Suprapubic skin (tissue), 4 donors: ENCODE data around the gene IGSF11. TPM values are rescaled to one million over a fixed set of nuclear protein-coding genes. Genes with fewer than 3 reads are reported as not detected.

Source experiments
- DNase-seq, 2 donors: peaks; one replicate each; pipeline ENCODE4 v3.0.0-alpha.2; 2019; ENCODE audit warnings: low spot score in 2 of 2
- H3K27ac ChIP-seq: fragments of 200-600 bp; sonication (generic); one replicate; pipeline ENCODE4 v1.5.1; 2019
- H3K27me3 ChIP-seq: fragments of 200-600 bp; sonication (generic); one replicate; pipeline ENCODE4 v1.5.1; 2019
- H3K36me3 ChIP-seq: fragments of 200-600 bp; sonication (generic); one replicate; pipeline ENCODE4 v1.5.1; 2019
- H3K4me1 ChIP-seq: fragments of 200-600 bp; sonication (generic); one replicate; pipeline ENCODE4 v1.5.1; 2019
- H3K4me3 ChIP-seq: fragments of 200-600 bp; sonication (generic); one replicate; pipeline ENCODE4 v1.5.1; 2019; ENCODE audit warnings: mild to moderate bottlenecking
- H3K9me3 ChIP-seq: fragments of 200-600 bp; sonication (generic); one replicate; pipeline ENCODE4 v1.5.1; 2019
- CTCF ChIP-seq, 2 donors: fragments of 200-600 bp in 1 of 2; fragments of 450-650 bp in 1 of 2; sonication (generic) in 1 of 2; IDR thresholded peaks; one replicate each; pipeline ENCODE4 v1.5.1; 2016 to 2019; ENCODE audit warnings: antibody characterized with exemption in 2 of 2, mild to moderate bottlenecking in 1 of 2, moderate library complexity in 1 of 2
- EP300 ChIP-seq: sonication (generic); formaldehyde crosslinking; IDR thresholded peaks from one replicate; pipeline ENCODE4 v1.6.1; 2017; ENCODE audit warnings: antibody characterized with exemption
- POLR2A ChIP-seq, 2 donors: fragments of 450-650 bp; IDR thresholded peaks; one replicate each; pipeline ENCODE4 v1.6.1; 2017; ENCODE audit warnings: antibody characterized with exemption in 2 of 2, mild to moderate bottlenecking in 2 of 2, moderate library complexity in 2 of 2
- POLR2AphosphoS5 ChIP-seq, 3 donors: sonication (generic); formaldehyde crosslinking; IDR thresholded peaks; one replicate each; pipeline ENCODE4 v1.6.1; 2017; ENCODE audit warnings: antibody characterized with exemption in 3 of 3
- WGBS: methylation state at CpG from one replicate; pipeline ENCODE4 v1.1.5; 2018; 5-methylcytosine and 5-hydroxymethylcytosine counted together
- total RNA-seq, 4 donors: library from RNA; depleted of rRNA; stranded (reverse); fragments of >200 nt; gene quantifications; one replicate each; pipeline ENCODE4 v1.1.0, GENCODE V29; 2016

Gene IGSF11
- total RNA-seq, 4 donors from 2014 or later, result 1.9 to 9.6 (median 2.0) TPM

GRCh38 chr3:119033393-119034255, 1.0 kb downstream of the IGSF11 start:
- Histone ChIP-seq H3K27ac (no peak overlapping the region), H3K4me3 (peak overlapping the region; percentile 60), H3K36me3 (no peaks in the 10 kb centered on the region), H3K27me3 (peaks cover 37% of the 10 kb centered on the region), H3K9me3 (no peaks in the 10 kb centered on the region), H3K4me1 (peaks cover 13% of the 10 kb centered on the region)
- DNase-seq, result no peak
- TF ChIP-seq CTCF (IDR thresholded peaks at IDR 0.05), result no peak
- no peak for TF ChIP-seq POLR2AphosphoS5 (IDR thresholded peaks at IDR 0.05)
- TF ChIP-seq EP300, result no peak
- no peak for TF ChIP-seq POLR2A (IDR thresholded peaks at IDR 0.05)
- WGBS, result 60% methylated on average over 14 of the region's 14 CpGs

- DNase-seq, result no peak
- H3K27ac ChIP-seq, result no peak overlapping the region
- H3K27me3 ChIP-seq, result no peaks in the 10 kb centered on the region
- no peaks in the 10 kb centered on the region for H3K9me3 ChIP-seq
- 75% methylated on average over 3 of the region's 3 CpGs for WGBS
- no peaks in the 10 kb centered on the region for H3K36me3 ChIP-seq
- no peaks in the 10 kb centered on the region for H3K4me1 ChIP-seq
- no peak for TF ChIP-seq POLR2A (IDR thresholded peaks at IDR 0.05)
- no peak for TF ChIP-seq CTCF (IDR thresholded peaks at IDR 0.05)
- TF ChIP-seq POLR2AphosphoS5 (IDR thresholded peaks at IDR 0.05), result no peak
- TF ChIP-seq EP300, result no peak
- no peak overlapping the region for H3K4me3 ChIP-seq
Observed at GRCh38 chr3:119025171-119025795, 9.4 kb downstream of the IGSF11 start.

- TF ChIP-seq POLR2AphosphoS5 (IDR thresholded peaks at IDR 0.05) (no peak), POLR2A (IDR thresholded peaks at IDR 0.05) (no peak), CTCF (IDR thresholded peaks at IDR 0.05) (no peak), EP300 (no peak)
- no peak overlapping the region for H3K4me3 ChIP-seq
- no peaks in the 10 kb centered on the region for H3K27me3 ChIP-seq
- no peak overlapping the region for H3K27ac ChIP-seq
- H3K4me1 ChIP-seq, result no peaks in the 10 kb centered on the region
- DNase-seq, result no peak
- 34% methylated on average over 4 of the region's 4 CpGs for WGBS
- no peaks in the 10 kb centered on the region for H3K36me3 ChIP-seq
- H3K9me3 ChIP-seq, result no peaks in the 10 kb centered on the region
Observed at GRCh38 chr3:119019767-119020518, 14.7 kb downstream of the IGSF11 start.

- H3K27ac ChIP-seq, result no peak overlapping the region
- H3K4me3 ChIP-seq, result no peak overlapping the region
- TF ChIP-seq EP300 (no peak), POLR2A (IDR thresholded peaks at IDR 0.05) (no peak), CTCF (IDR thresholded peaks at IDR 0.05) (no peak), POLR2AphosphoS5 (IDR thresholded peaks at IDR 0.05) (no peak)
- no peaks in the 10 kb centered on the region for H3K27me3 ChIP-seq
- H3K36me3 ChIP-seq, result no peaks in the 10 kb centered on the region
- DNase-seq, result no peak
- 48% methylated on average over 1 of the region's 1 CpG for WGBS
- no peaks in the 10 kb centered on the region for H3K9me3 ChIP-seq
- H3K4me1 ChIP-seq, result no peaks in the 10 kb centered on the region
Observed at GRCh38 chr3:119018690-119019463, 15.8 kb downstream of the IGSF11 start.
